Sigmoid colon (tissue), 7 donors: ENCODE results near the gene PRAME. TPM values are rescaled to one million over a fixed set of nuclear protein-coding genes. Genes with fewer than 3 reads are reported as not detected.

Experiments used
- DNase-seq: peaks from one replicate; pipeline ENCODE4 v3.0.0-alpha.2; 2019
- H3K27ac ChIP-seq, 4 donors: fragments of 200-600 bp; sonication (generic); one replicate each; pipeline ENCODE4 v1.5.1; 2016 to 2019; ENCODE audit warnings: mild to moderate bottlenecking in 1 of 4
- H3K27me3 ChIP-seq, 3 donors: fragments of 200-600 bp; sonication (generic); one replicate each; pipeline ENCODE4 v1.5.1; 2019; ENCODE audit warnings: mild to moderate bottlenecking in 1 of 3
- H3K36me3 ChIP-seq, 4 donors: fragments of 200-600 bp; sonication (generic); one replicate each; pipeline ENCODE4 v1.5.1; 2016 to 2019
- H3K4me1 ChIP-seq, 4 donors: fragments of 200-600 bp; sonication (generic); one replicate each; pipeline ENCODE4 v1.5.1; 2017 to 2019
- H3K4me3 ChIP-seq, 4 donors: fragments of 200-600 bp; sonication (generic); one replicate each; pipeline ENCODE4 v1.5.1; 2017 to 2019; ENCODE audit warnings: mild to moderate bottlenecking in 2 of 4, moderate library complexity in 1 of 4
- H3K9me3 ChIP-seq, 4 donors: fragments of 200-600 bp in 3 of 4; sonication (generic) in 3 of 4; one replicate each; pipeline versions ENCODE4 v1.5.1 to v1.6.1; 2013 to 2019
- EP300 ChIP-seq, 4 donors: sonication (generic); formaldehyde crosslinking; IDR thresholded peaks; one replicate each; pipeline ENCODE4 v1.6.1; 2017; ENCODE audit warnings: antibody characterized with exemption in 4 of 4
- POLR2A ChIP-seq, 2 donors: fragments of 450-650 bp; IDR thresholded peaks; one replicate each; pipeline ENCODE4 v1.6.1; 2016; ENCODE audit warnings: antibody characterized with exemption in 2 of 2, mild to moderate bottlenecking in 2 of 2, moderate library complexity in 2 of 2
- POLR2AphosphoS5 ChIP-seq, 4 donors: sonication (generic); formaldehyde crosslinking; IDR thresholded peaks; one replicate each; pipeline ENCODE4 v1.6.1; 2017; ENCODE audit warnings: antibody characterized with exemption in 4 of 4
- whole genome bisulfite sequencing, 2 donors: extraction: QIAGEN DNeasy Blood & Tissue Kit; methylation state at CpG; one replicate each; pipeline ENCODE4 v1.1.7; 2013; 5-methylcytosine and 5-hydroxymethylcytosine counted together
- intact Hi-C: fragments of 100-400 bp; cut with DNase I; formaldehyde crosslinking; loops from one replicate; pipeline ENCODE4 v1.15.1; 2023
- polyA plus RNA-seq, 3 donors: library from polyadenylated mRNA; stranded (reverse); fragments of 200-250 nt; gene quantifications; one replicate each; pipeline ENCODE4 v1.2.3, GENCODE V29; 2013
- total RNA-seq, 4 donors: library from RNA; depleted of rRNA; stranded (reverse); fragments of >200 nt; gene quantifications; one replicate each; pipeline ENCODE4 v1.1.0, GENCODE V29; 2016
- TF ChIP-seq, protein P1 (sequence below), 4 experiments: fragments of 450-650 bp in 3 of 4; fragments of 200-600 bp in 1 of 4; IDR thresholded peaks; one replicate each; pipeline ENCODE4 v1.5.1; 2016 to 2019; ENCODE audit warnings: antibody characterized with exemption in 4 of 4, mild to moderate bottlenecking in 3 of 4, moderate library complexity in 2 of 4
- donor health status: healthy with polysubstance abuse.
- donor health status: Bipolar disorder and iron deficiency.
- donor health status: healthy.

PRAME gene
- total and polyA plus RNA-seq, 7 donors = 0.06 to 0.16 TPM; not detected in 5

DNA sequence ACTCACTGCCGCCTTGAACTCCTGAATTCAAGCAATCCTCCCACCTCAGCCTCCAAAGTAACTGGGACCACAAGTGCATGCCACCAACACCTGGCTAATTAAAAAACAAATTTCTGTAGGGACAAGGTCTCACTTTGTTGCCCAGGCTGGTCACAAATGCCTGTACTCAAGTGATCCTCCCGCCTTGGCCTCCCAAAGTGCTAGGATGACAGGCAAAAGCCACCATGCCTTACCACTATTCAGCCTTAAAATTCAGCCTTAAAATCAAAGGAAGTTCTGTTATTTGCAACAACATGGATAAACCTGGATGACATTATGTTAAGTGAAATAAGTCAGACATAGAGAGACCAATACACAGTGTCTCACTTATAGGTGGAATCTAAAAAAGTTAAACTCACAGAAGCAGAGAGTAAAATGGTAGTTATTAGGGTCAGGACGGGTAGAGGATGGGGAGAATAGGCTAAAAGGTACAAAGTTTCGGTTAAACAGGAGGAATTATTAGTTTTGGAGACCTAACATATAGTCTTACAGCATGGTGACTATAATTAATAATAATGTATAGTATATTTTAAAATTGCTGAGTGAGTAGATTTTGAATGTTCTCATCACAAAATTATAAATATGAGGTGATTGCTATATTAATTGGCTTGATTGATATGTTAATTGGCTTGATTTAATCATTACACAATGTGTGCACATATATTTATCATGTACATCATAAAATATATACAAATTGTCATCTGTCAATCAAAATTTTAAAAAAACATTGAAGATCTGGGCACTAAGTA, 32.7 kb downstream of the PRAME start:
- Histone ChIP-seq H3K9me3 (no peaks in the 10 kb centered on the region), H3K4me1 (no peaks in the 10 kb centered on the region), H3K4me3 (no peak overlapping the region), H3K27me3 (peaks cover 0 to 3% (median 0%) of the 10 kb centered on the region in 3 donors), H3K27ac (no peak overlapping the region), H3K36me3 (no peaks in the 10 kb centered on the region)
- no peak for TF ChIP-seq POLR2AphosphoS5 (IDR thresholded peaks at IDR 0.05)
- TF ChIP-seq EP300 (IDR thresholded peaks at IDR 0.05) = no peak
- TF ChIP-seq, protein P1, sequence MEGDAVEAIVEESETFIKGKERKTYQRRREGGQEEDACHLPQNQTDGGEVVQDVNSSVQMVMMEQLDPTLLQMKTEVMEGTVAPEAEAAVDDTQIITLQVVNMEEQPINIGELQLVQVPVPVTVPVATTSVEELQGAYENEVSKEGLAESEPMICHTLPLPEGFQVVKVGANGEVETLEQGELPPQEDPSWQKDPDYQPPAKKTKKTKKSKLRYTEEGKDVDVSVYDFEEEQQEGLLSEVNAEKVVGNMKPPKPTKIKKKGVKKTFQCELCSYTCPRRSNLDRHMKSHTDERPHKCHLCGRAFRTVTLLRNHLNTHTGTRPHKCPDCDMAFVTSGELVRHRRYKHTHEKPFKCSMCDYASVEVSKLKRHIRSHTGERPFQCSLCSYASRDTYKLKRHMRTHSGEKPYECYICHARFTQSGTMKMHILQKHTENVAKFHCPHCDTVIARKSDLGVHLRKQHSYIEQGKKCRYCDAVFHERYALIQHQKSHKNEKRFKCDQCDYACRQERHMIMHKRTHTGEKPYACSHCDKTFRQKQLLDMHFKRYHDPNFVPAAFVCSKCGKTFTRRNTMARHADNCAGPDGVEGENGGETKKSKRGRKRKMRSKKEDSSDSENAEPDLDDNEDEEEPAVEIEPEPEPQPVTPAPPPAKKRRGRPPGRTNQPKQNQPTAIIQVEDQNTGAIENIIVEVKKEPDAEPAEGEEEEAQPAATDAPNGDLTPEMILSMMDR (IDR thresholded peaks at IDR 0.05) = no peak
- TF ChIP-seq POLR2A (IDR thresholded peaks at IDR 0.05) = no peak
- 82 to 88% methylated on average over 4 of the region's 4 CpGs for WGBS, 2 donors
- intact Hi-C loops = no loop called here
- DNase-seq = no peak

DNA sequence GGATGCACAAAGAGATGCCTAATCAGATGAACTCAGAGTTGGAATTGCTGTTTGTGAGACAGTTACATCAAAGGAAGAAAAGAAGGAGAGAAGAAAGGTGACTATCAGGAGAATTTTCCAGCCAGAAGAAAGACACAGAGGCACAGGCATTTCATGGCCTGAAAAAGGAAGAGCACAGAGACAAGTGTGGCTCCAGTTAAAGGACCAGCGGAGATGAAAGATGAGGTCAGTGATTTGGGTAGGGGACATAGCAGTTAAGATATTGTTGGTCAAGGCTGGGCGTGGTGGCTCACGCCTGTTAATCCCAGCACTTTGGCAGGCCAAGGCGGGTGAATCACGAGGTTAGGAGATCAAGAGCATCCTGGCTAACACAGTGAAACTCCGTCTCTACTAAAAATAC, 35.6 kb downstream of the PRAME start:
- no peaks in the 10 kb centered on the region for H3K4me1 ChIP-seq
- WGBS, 2 donors = 71 to 87% methylated on average over 6 of the region's 6 CpGs
- no peaks in the 10 kb centered on the region for H3K9me3 ChIP-seq
- intact Hi-C loops = no loop called here
- peaks cover 0 to 3% (median 0%) of the 10 kb centered on the region in 3 donors for H3K27me3 ChIP-seq
- no peak overlapping the region for H3K27ac ChIP-seq
- no peak overlapping the region for H3K4me3 ChIP-seq
- DNase-seq = no peak
- no peak for TF ChIP-seq POLR2AphosphoS5 (IDR thresholded peaks at IDR 0.05)
- TF ChIP-seq, protein P1 (IDR thresholded peaks at IDR 0.05) = no peak
- TF ChIP-seq POLR2A (IDR thresholded peaks at IDR 0.05) = no peak
- no peak for TF ChIP-seq EP300 (IDR thresholded peaks at IDR 0.05)
- H3K36me3 ChIP-seq = no peaks in the 10 kb centered on the region

DNA sequence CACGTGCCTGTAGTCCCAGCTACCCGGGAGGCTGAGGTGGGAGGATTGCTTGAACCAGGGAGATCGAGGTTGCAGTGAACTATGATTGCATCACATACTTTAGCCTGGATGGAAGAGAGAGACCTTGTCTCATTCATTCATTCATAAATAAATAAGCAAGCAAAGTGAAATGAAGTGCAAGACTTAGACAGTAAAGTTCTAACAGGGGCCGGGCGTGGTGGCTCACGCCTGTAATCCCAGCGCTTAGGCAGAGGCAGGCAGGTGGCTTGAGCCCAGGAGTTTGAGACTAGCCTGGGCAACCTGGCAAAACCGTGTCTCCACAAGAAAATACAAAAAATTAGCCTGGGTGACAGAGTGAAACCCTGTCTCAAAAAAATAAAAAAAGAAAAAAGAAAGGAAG, 37.4 kb downstream of the PRAME start:
- H3K27me3 ChIP-seq = peaks cover 0 to 5% (median 0%) of the 10 kb centered on the region in 3 donors
- TF ChIP-seq, protein P1 (IDR thresholded peaks at IDR 0.05) = no peak
- TF ChIP-seq POLR2AphosphoS5 (IDR thresholded peaks at IDR 0.05) (no peak), EP300 (IDR thresholded peaks at IDR 0.05) (no peak), POLR2A (IDR thresholded peaks at IDR 0.05) (no peak)

DNA sequence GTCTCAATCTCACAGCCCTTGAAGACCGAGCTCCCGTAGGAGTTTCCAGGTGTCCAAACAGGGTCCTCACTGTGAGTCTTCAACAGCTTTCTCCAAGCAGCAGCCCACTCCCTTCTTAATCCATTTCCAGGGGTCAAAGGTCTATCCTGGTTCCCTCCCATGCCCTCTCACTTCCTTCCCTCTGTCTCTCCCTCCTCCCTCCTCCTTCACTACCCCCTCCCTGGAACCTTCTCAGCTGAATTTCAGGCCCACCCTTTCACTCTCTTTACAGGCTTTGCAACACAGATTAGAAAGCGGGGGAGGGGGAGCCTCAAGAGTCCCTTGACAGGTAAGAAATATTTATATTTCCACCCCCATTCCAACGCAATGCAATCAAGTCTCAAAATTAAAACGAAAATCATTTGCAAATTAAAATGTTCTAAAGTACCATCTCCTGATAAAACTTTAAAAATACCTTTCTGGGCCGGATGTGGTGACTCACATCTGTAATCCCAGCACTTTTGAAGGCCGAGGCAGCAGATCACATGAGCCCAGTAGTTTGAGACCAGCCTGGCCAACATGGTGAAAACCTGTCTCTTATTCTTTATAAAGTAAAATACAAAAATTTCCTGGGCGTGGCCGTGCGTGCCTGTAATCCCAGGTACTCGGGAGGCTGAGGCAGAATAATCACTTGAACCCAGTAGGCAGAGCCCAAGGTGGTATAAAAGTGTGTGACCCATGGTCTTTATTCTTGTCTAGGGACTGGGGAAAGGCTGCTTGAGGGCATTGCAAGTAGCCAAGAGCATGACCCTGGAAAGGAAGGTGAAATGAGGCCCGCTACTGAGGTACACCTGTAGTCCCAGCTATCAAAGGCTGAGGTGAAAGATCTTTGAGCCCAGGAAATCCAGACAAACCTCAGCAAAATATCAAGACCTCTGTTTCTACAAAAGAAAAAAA, 38.1 kb downstream of the PRAME start:
- intact Hi-C loops = no loop called here
- Histone ChIP-seq H3K9me3 (no peaks in the 10 kb centered on the region), H3K27ac (no peak overlapping the region), H3K36me3 (no peaks in the 10 kb centered on the region), H3K27me3 (peaks cover 0 to 12% (median 0%) of the 10 kb centered on the region in 3 donors), H3K4me1 (no peaks in the 10 kb centered on the region), H3K4me3 (no peak overlapping the region)
- DNase-seq = no peak
- TF ChIP-seq POLR2AphosphoS5 (IDR thresholded peaks at IDR 0.05) (no peak), EP300 (IDR thresholded peaks at IDR 0.05) (no peak), POLR2A (IDR thresholded peaks at IDR 0.05) (no peak)
- TF ChIP-seq, protein P1 (IDR thresholded peaks at IDR 0.05) = no peak
- 73 to 86% methylated on average over 12 of the region's 12 CpGs for WGBS, 2 donors

More for the DNA sequence above, 37.4 kb downstream of the PRAME start:
- intact Hi-C loops = no loop called here
- WGBS, 2 donors = 50 to 77% methylated on average over 8 of the region's 8 CpGs
- Histone ChIP-seq H3K9me3 (no peaks in the 10 kb centered on the region), H3K36me3 (no peaks in the 10 kb centered on the region), H3K4me1 (no peaks in the 10 kb centered on the region), H3K27ac (no peak overlapping the region), H3K4me3 (no peak overlapping the region)
- no peak for DNase-seq
